H1 (cell line): ENCODE results near the gene TFPT. TPM values are rescaled to one million over a fixed set of nuclear protein-coding genes. Genes with fewer than 3 reads are reported as not detected.

ENCODE experiments used
- CTCF ChIA-PET: fragments of 300-600 bp; sonication (Branson Sonifier 250); formaldehyde crosslinking; loops from one replicate; lab custom pipeline; 2021; ENCODE audit not compliant: partially characterized antibody; lab: Charles Lee
- POLR2A ChIA-PET: fragments of 300-600 bp; sonication (Branson Sonifier 250); formaldehyde crosslinking; loops from one replicate; lab custom pipeline; 2021; ENCODE audit warnings: inconsistent platforms; ENCODE audit not compliant: partially characterized antibody; lab: Charles Lee
- DNase-seq, 2 experiments: peaks; one replicate each; pipeline versions ENCODE4 v3.0.0 to v3.0.0-alpha.2; 2010 to 2022; ENCODE audit warnings: low spot score in 2 of 2, low read depth in 1 of 2, mixed read lengths in 1 of 2
- FAIRE-seq: peaks from 2 replicates; lab custom pipeline; 2011; peaks lifted over from hg19 to GRCh38; lab: Jason Lieb, UNC
- H2AFZ ChIP-seq: 2 replicates; pipeline ENCODE4 v1.8.1; 2012; ENCODE audit warnings: low read length, inconsistent platforms
- H2AK5ac ChIP-seq: 2 replicates; pipeline ENCODE4 v1.6.1; 2013; ENCODE audit warnings: low read depth, low read length
- H2BK120ac ChIP-seq: replicated peaks from 2 replicates; pipeline ENCODE3; 2013; ENCODE audit warnings: low read depth, low read length, inconsistent platforms
- H2BK12ac ChIP-seq: 2 replicates; pipeline ENCODE4 v1.6.1; 2013; ENCODE audit warnings: low read depth, low read length
- H2BK15ac ChIP-seq: 2 replicates; pipeline ENCODE4 v1.6.1; 2013; ENCODE audit warnings: low read length
- H2BK20ac ChIP-seq: 2 replicates; pipeline ENCODE4 v1.6.1; 2013; ENCODE audit warnings: low read length
- H2BK5ac ChIP-seq: 2 replicates; pipeline ENCODE4 v1.6.1; 2013; ENCODE audit warnings: low read depth, low read length
- H3K14ac ChIP-seq: 2 replicates; pipeline ENCODE4 v1.6.1; 2013; ENCODE audit warnings: inconsistent platforms; ENCODE audit not compliant: insufficient read length
- H3K18ac ChIP-seq: 2 replicates; pipeline ENCODE4 v1.6.1; 2013; ENCODE audit warnings: low read length; ENCODE audit errors: extremely low read depth
- H3K23ac ChIP-seq: 2 replicates; pipeline ENCODE4 v1.6.1; 2013; ENCODE audit warnings: inconsistent platforms; ENCODE audit not compliant: insufficient read length
- H3K23me2 ChIP-seq: 2 replicates; pipeline ENCODE4 v1.6.1; 2013; ENCODE audit warnings: low read depth, low read length
- H3K27ac ChIP-seq: 2 replicates; pipeline ENCODE4 v1.6.1; 2011; ENCODE audit warnings: low read depth, low read length, inconsistent platforms
- H3K27me3 ChIP-seq, 4 experiments: replicated peaks in 1 of 4; 1 replicate in 1 of 4; 2 replicates in 3 of 4; pipeline versions ENCODE4 v1.6.1 to v1.8.1; 2011 to 2013; ENCODE audit warnings: low read length in 3 of 4, mild to moderate bottlenecking in 3 of 4, inconsistent platforms in 2 of 4, mixed read lengths in 2 of 4, moderate library complexity in 1 of 4; ENCODE audit not compliant: control insufficient read depth in 3 of 4, insufficient read depth in 3 of 4; ENCODE audit errors: extremely low read depth in 1 of 4
- H3K36me3 ChIP-seq, 4 experiments: 2 replicates each; pipeline versions ENCODE4 v1.6.1 to v1.8.1; 2011 to 2013; ENCODE audit warnings: mild to moderate bottlenecking in 4 of 4, low read length in 3 of 4, moderate library complexity in 2 of 4, control low read depth in 1 of 4, inconsistent platforms in 1 of 4; ENCODE audit not compliant: insufficient read depth in 4 of 4, control insufficient read depth in 2 of 4
- H3K4ac ChIP-seq: replicated peaks from 2 replicates; pipeline ENCODE3; 2013; ENCODE audit warnings: low read length, low read depth, mixed read lengths, inconsistent platforms; ENCODE audit not compliant: insufficient read length
- H3K4me1 ChIP-seq, 4 experiments: replicated peaks in 1 of 4; 1 replicate in 1 of 4; 2 replicates in 3 of 4; pipeline versions ENCODE4 v1.6.1 to v1.8.1; 2011 to 2013; ENCODE audit warnings: low read length in 3 of 4, inconsistent platforms in 2 of 4, mixed read lengths in 1 of 4; ENCODE audit not compliant: insufficient read depth in 4 of 4, control insufficient read depth in 3 of 4
- H3K4me2 ChIP-seq, 2 experiments: 2 replicates each; pipeline versions ENCODE4 v1.6.1 to v1.8.1; 2011 to 2013; ENCODE audit warnings: low read depth in 2 of 2, low read length in 2 of 2, control low read depth in 1 of 2, inconsistent platforms in 1 of 2, mild to moderate bottlenecking in 1 of 2; ENCODE audit not compliant: insufficient read depth in 1 of 2
- H3K4me3 ChIP-seq, 4 experiments: fragments of 200-600, 300-600 bp in 1 of 4; sonication (generic), shearing (Covaris generic), sonication (Bioruptor Twin) in 1 of 4; 2 replicates each; pipeline versions ENCODE4 v1.5.1 to v1.8.1; 2011 to 2016; ENCODE audit warnings: low read length in 4 of 4, low read depth in 3 of 4, control low read depth in 2 of 4, inconsistent platforms in 2 of 4, mild to moderate bottlenecking in 2 of 4, mixed read lengths in 1 of 4, moderate library complexity in 1 of 4; ENCODE audit not compliant: insufficient read depth in 2 of 4; ENCODE audit errors: extremely low read depth in 1 of 4
- H3K56ac ChIP-seq: replicated peaks from 2 replicates; pipeline ENCODE3; 2013; ENCODE audit warnings: low read depth, mild to moderate bottlenecking, mixed read lengths, low read length, inconsistent platforms; ENCODE audit not compliant: insufficient read length
- H3K79me1 ChIP-seq: 2 replicates; pipeline ENCODE4 v1.6.1; 2013; ENCODE audit warnings: low read depth, low read length, control low read depth
- H3K79me2 ChIP-seq, 2 experiments: 2 replicates each; pipeline versions ENCODE4 v1.6.1 to v1.8.1; 2012 to 2013; ENCODE audit warnings: low read length in 2 of 2, mild to moderate bottlenecking in 2 of 2, inconsistent platforms in 1 of 2; ENCODE audit not compliant: insufficient read depth in 2 of 2, control insufficient read depth in 1 of 2
- H3K9ac ChIP-seq, 4 experiments: replicated peaks in 1 of 4; 1 replicate in 1 of 4; 2 replicates in 3 of 4; pipeline versions ENCODE4 v1.6.1 to v1.8.1; 2011 to 2013; ENCODE audit warnings: low read depth in 3 of 4, low read length in 3 of 4, control low read depth in 2 of 4, mild to moderate bottlenecking in 2 of 4, moderate library complexity in 2 of 4, inconsistent platforms in 1 of 4; ENCODE audit errors: extremely low read depth in 1 of 4
- H3K9me3 ChIP-seq, 2 experiments: 2 replicates each; pipeline versions ENCODE4 v1.6.1 to v1.8.1; 2012 to 2013; ENCODE audit warnings: mild to moderate bottlenecking in 2 of 2, moderate library complexity in 2 of 2, control low read depth in 1 of 2, inconsistent platforms in 1 of 2, low read depth in 1 of 2, low read length in 1 of 2, mixed read lengths in 1 of 2; ENCODE audit not compliant: insufficient read depth in 2 of 2
- H4K20me1 ChIP-seq, 2 experiments: replicated peaks in 1 of 2; 2 replicates each; pipeline versions ENCODE3 to v1.8.1; 2011 to 2013; ENCODE audit warnings: inconsistent platforms in 2 of 2, low read length in 2 of 2, mild to moderate bottlenecking in 1 of 2; ENCODE audit not compliant: insufficient read depth in 2 of 2, control insufficient read depth in 1 of 2
- H4K5ac ChIP-seq: 2 replicates; pipeline ENCODE4 v1.6.1; 2013; ENCODE audit warnings: low read length, low read depth, mixed read lengths, inconsistent platforms; ENCODE audit not compliant: insufficient read length
- H4K8ac ChIP-seq: 2 replicates; pipeline ENCODE4 v1.8.0; 2013; ENCODE audit warnings: mild to moderate bottlenecking, moderate library complexity, low read length, inconsistent platforms; ENCODE audit not compliant: insufficient read depth; ENCODE audit errors: extremely low read depth
- H4K91ac ChIP-seq: replicated peaks from 2 replicates; pipeline ENCODE3; 2013; ENCODE audit warnings: low read length, mixed read lengths, inconsistent platforms; ENCODE audit not compliant: insufficient read length
- ATF3 ChIP-seq: IDR thresholded peaks from 2 replicates; pipeline ENCODE4 v1.6.1; 2011; ENCODE audit warnings: low read depth, mild to moderate bottlenecking, low read length; ENCODE audit not compliant: insufficient read depth
- CBX8 ChIP-seq: fragments of 300-800, 300-1000 bp; sonication (generic); IDR thresholded peaks from 2 replicates; pipeline ENCODE4 v1.7.1; 2016; ENCODE audit warnings: low read depth, low read length, borderline replicate concordance
- CREB1 ChIP-seq: IDR thresholded peaks from 2 replicates; pipeline ENCODE4 v1.6.1; 2012; ENCODE audit warnings: inconsistent platforms
- EGR1 ChIP-seq: IDR thresholded peaks from 2 replicates; pipeline ENCODE4 v1.6.1; 2011; ENCODE audit warnings: low read depth, low read length, borderline replicate concordance
- EP300 ChIP-seq, 2 experiments: IDR thresholded peaks; 1 replicate in 1 of 2; 2 replicates in 1 of 2; pipeline ENCODE4 v1.6.1; 2011 to 2012; ENCODE audit warnings: low read depth in 2 of 2, low read length in 2 of 2, mild to moderate bottlenecking in 2 of 2, borderline replicate concordance in 1 of 2, inconsistent platforms in 1 of 2, moderate library complexity in 1 of 2
- HDAC6 ChIP-seq: IDR thresholded peaks from one replicate; pipeline ENCODE4 v1.7.1; 2012; ENCODE audit warnings: low read depth, mild to moderate bottlenecking, inconsistent platforms, low read length, moderate library complexity
- TAF7 ChIP-seq: optimal IDR thresholded peaks from 2 replicates; pipeline ENCODE3; 2011; ENCODE audit warnings: low read depth, mild to moderate bottlenecking, inconsistent platforms, low read length, moderate library complexity, borderline replicate concordance
- WGBS, 2 experiments: shearing (Covaris generic) in 1 of 2; methylation state at CpG; one replicate each; pipeline versions ENCODE4 v1.1.6 to v1.1.7; 2013 to 2015; ENCODE audit warnings: low lambda C conversion rate in 2 of 2, mixed read lengths in 2 of 2, inconsistent platforms in 1 of 2, low coverage in 1 of 2, missing lambda C conversion rate in 1 of 2; ENCODE audit not compliant: insufficient replicate concordance in 2 of 2, insufficient coverage in 1 of 2, insufficient read length in 1 of 2; ENCODE audit errors: extremely low coverage in 1 of 2, missing lambda C conversion rate in 1 of 2; 5-methylcytosine and 5-hydroxymethylcytosine counted together
- polyA plus RNA-seq, 7 experiments: library from polyadenylated mRNA; depleted of rRNA in 3 of 7; stranded (reverse) in 5 of 7; unstranded in 2 of 7; fragments of >200 nt in 5 of 7; fragments of 200-250 nt in 2 of 7; gene quantifications; 1 replicate in 5 of 7; 2 replicates in 1 of 7; 4 replicates in 1 of 7; pipeline versions ENCODE4 v1.2.1 to v1.2.3, GENCODE V29; 2011 to 2013; ENCODE audit warnings: missing spikeins in 2 of 7, mixed read lengths in 2 of 7
- total RNA-seq: library from RNA; stranded (reverse); fragmentation: NEBNext Ultra II Directional; extraction: Animal tissue kit (Norgen Biotek cat#: 25700); gene quantifications from 2 replicates; pipeline ENCODE4 v1.2.1, GENCODE V29; 2021

The TFPT gene
- total and polyA plus RNA-seq, 2 of the 8 experiments (the other 6 are each of a cell fraction or from before 2014, with no cell fraction given) = 10.4 to 17.7 TPM

GRCh38 chr19:54147676-54148075, 32.2 kb upstream of the TFPT start:
- Histone ChIP-seq H2BK120ac (no peak overlapping the region), H3K4me3 (no peak overlapping the region), H2BK20ac (no peak overlapping the region), H3K79me2 (peaks cover 0 to 3% of the 10 kb centered on the region in 2 experiments; a peak in 1 of 4 replicates), H3K4me2 (no peak overlapping the region), H3K56ac (no peak overlapping the region), H3K23me2 (no peaks in the 10 kb centered on the region), H3K4ac (no peak overlapping the region), H3K23ac (no peak overlapping the region), H3K79me1 (peaks cover 3% of the 10 kb centered on the region; the same call in 1 of the 2 replicates), H3K14ac (no peak overlapping the region), H2AFZ (no peak overlapping the region), H2BK12ac (no peak overlapping the region), H2BK5ac (no peak overlapping the region), H4K20me1 (peaks cover 20 to 39% of the 10 kb centered on the region in 2 experiments), H4K5ac (no peak overlapping the region), H3K36me3 (peaks cover 53 to 95% (median 85%) of the 10 kb centered on the region in 4 experiments), H4K8ac (no peak overlapping the region), H3K27ac (no peak overlapping the region), H3K18ac (no peak overlapping the region), H3K4me1 (no peaks in the 10 kb centered on the region), H4K91ac (no peak overlapping the region), H3K9ac (no peak overlapping the region; a peak in 1 of 7 replicates), H3K9me3 (no peaks in the 10 kb centered on the region), H2BK15ac (no peak overlapping the region), H2AK5ac (no peak overlapping the region), H3K27me3 (no peaks in the 10 kb centered on the region)
- TF ChIP-seq TAF7 (no peak), HDAC6 (no peak), EP300 (IDR thresholded peaks at IDR 0.05; ENCODE audit: borderline replicate concordance in 1 of 2, low read depth in 2 of 2, low read length in 2 of 2) (no peak), CREB1 (no peak), CBX8 (no peak), ATF3 (no peak), EGR1 (no peak)
- ChIA-PET CTCF (interaction anchor here (1.1 to 2.3 kb wide), 2 partner anchors 9 kb away, joined by 3 to 6 read pairs; no protein-coding TSS in a partner anchor), POLR2A (interaction anchor here (0.8 to 14.8 kb wide), 6 partner anchors 9 to 55 kb away, joined by 3 to 348 read pairs (median 3); partner anchors contain the start of genes CNOT3 and LENG1)
- DNase-seq (no peak), FAIRE-seq (no peak)
- 83% methylated on average over 3 of the region's 3 CpGs; no CpG with 5 or more reads in 1 of the 2 experiments for WGBS, 2 experiments
